ENCODE measurements around the gene PCBP3.
"Not testable (repeated sequence)": the region's sequence is repeated elsewhere in the genome, so short reads cannot be mapped to it uniquely, and the experiment has no call there.

The PCBP3 gene

GRCh38 chr21:45643021-45643980 lies at the start of gene PCBP3:
Gene PCBP3 (plus strand): TSS chr21:45643725. CDS start chr21:45850086, 206,361 bp downstream.
- DNase-seq: peak; percentile 92

GRCh38 chr21:45594721-45595489 lies 48.6 kb upstream of the PCBP3 start:
- no peak for DNase-seq

- no peak for DNase-seq
Measured at GRCh38 chr21:45595574-45596295, 47.8 kb upstream of the PCBP3 start.

GRCh38 chr21:45596704-45597318 lies 46.7 kb upstream of the PCBP3 start:
- no peak for DNase-seq

- no peak for DNase-seq
Measured at GRCh38 chr21:45598109-45598508, 45.4 kb upstream of the PCBP3 start.

GRCh38 chr21:45598666-45599065 lies 44.9 kb upstream of the PCBP3 start:
- DNase-seq: no peak

- DNase-seq: no peak
Measured at GRCh38 chr21:45599146-45599581, 44.4 kb upstream of the PCBP3 start.

- DNase-seq: no peak
Measured at GRCh38 chr21:45600248-45600647, 43.3 kb upstream of the PCBP3 start.

GRCh38 chr21:45601551-45601950 lies 42.0 kb upstream of the PCBP3 start:
- DNase-seq: no peak

- DNase-seq: no peak
Measured at GRCh38 chr21:45602106-45602505, 41.4 kb upstream of the PCBP3 start.

GRCh38 chr21:45603481-45603880 lies 40.0 kb upstream of the PCBP3 start:
- DNase-seq: no peak

- DNase-seq: not testable (repeated sequence)
Measured at GRCh38 chr21:45604681-45605080, 38.8 kb upstream of the PCBP3 start.

GRCh38 chr21:45607021-45607908 lies 36.3 kb upstream of the PCBP3 start:
- DNase-seq: no peak

GRCh38 chr21:45607909-45608295 lies 35.6 kb upstream of the PCBP3 start:
- DNase-seq: no peak

GRCh38 chr21:45608747-45609470 lies 34.6 kb upstream of the PCBP3 start:
- DNase-seq: not testable (repeated sequence)

- not testable (repeated sequence) for DNase-seq
Measured at GRCh38 chr21:45609616-45610015, 33.9 kb upstream of the PCBP3 start.

GRCh38 chr21:45611296-45611695 lies 32.2 kb upstream of the PCBP3 start:
- no peak for DNase-seq

- DNase-seq: peak; percentile 48
Measured at GRCh38 chr21:45611939-45612664, 31.4 kb upstream of the PCBP3 start.

GRCh38 chr21:45612665-45613019 lies 30.9 kb upstream of the PCBP3 start:
- not testable (repeated sequence) for DNase-seq

GRCh38 chr21:45613396-45613795 lies 30.1 kb upstream of the PCBP3 start:
- no peak for DNase-seq
